CD4-positive, alpha-beta T cell treated with Interleukin-1 beta for 1 hour (primary cell): ENCODE measurements around the gene ZFP91.

Experiments
- DNase-seq, 2 donors: peaks; one replicate each; pipeline ENCODE4 v3.0.0-alpha.2; 2020 to 2022

ZFP91 gene

DNA sequence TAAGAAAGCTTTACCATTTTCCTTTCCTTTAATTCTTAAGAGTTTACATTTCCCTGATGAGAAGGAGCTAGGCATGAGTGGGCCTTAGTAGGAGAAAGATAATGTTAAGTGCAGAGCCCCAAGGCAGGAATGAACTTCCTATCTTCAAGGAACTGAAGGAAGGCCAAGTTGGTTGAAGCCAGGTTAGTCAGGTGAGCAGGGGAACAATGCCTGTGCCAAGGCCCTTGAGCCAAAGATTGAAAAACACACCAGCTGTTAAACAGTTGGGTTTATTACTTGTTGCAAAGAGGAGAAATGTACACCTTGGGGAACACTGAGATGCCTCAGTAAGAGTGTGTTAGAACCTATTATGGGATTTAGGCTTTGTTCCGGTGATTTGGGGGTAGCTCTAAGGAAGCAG lies 53.6 kb downstream of the ZFP91 start:
- DNase-seq: no peak

DNA sequence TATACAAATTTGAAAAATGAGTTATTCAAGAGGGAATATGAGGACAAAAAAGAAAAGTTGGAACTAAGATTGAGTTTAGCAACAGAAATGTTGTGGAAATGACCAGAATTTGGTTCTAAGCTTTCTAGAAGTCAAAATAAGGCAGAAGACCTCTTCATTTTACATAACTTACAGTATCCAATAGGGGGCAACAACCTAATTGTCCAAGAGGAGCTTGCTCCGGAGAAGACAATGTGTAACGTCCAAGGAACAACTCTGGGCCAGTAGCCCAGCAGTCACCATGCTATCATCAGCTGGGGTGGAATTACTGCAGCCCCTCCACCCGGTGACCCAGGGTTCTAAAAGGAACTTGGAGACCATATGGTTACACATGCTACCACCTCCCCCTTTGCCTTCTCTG lies 57.7 kb downstream of the ZFP91 start:
- DNase-seq: no peak

DNA sequence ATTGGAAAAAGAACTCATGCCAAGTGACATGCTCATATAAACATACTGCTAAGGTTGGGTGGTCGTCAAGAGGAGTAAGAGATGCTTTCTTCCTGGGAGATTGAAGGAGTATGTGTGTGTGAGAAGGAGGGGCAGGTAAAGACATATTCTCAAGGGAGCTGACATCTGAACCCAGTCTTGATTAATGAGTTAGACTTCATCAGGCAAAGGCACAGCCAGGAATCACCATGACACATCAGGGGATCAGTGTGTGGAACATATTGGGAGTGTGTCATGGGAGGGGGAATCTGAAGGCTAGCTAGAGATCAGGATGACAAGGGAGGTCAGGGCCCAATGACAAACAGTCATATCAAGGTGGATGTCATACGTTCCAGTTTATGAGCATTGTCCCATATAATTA lies 58.5 kb downstream of the ZFP91 start:
- no peak for DNase-seq

DNA sequence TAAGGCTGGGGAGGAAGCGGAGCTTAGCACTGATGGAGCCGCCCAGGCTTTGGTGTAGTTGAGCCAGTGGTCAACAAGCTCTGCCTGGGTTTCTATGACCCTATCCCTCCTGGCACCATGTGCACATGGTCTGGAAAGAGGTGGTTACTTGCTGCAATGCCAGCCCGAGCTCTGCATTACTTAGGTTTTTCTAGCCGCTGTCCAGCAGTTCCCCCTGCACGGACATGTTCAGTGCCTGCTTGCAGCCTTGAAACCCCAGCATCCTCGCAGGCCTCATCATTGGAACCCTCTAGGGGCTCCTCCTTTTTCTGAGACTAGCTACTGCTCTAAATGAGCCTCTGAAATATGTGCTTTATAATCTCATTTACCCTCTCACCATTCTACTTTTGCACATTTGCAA lies 60.2 kb downstream of the ZFP91 start:
- no peak for DNase-seq

DNA sequence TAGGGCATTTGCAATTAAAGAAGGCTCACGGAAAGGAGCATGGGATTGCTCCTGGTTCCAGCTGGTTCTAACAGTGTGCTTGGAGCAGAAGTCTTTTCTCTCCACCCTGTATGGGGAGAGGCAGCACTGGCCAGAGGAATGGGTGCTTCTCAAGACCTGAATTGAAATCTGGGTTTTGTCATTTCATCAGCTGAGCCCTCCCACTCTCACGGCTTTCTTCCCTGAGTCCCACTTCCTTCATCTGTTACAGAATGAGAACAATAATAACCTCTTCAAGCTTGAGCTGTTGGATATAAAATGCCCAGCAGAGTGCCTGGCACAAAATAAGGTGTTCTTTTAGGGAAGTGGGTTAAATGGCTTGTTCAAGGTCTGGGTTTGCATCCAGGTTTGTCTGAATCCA lies 60.8 kb downstream of the ZFP91 start:
- DNase-seq: no peak

DNA sequence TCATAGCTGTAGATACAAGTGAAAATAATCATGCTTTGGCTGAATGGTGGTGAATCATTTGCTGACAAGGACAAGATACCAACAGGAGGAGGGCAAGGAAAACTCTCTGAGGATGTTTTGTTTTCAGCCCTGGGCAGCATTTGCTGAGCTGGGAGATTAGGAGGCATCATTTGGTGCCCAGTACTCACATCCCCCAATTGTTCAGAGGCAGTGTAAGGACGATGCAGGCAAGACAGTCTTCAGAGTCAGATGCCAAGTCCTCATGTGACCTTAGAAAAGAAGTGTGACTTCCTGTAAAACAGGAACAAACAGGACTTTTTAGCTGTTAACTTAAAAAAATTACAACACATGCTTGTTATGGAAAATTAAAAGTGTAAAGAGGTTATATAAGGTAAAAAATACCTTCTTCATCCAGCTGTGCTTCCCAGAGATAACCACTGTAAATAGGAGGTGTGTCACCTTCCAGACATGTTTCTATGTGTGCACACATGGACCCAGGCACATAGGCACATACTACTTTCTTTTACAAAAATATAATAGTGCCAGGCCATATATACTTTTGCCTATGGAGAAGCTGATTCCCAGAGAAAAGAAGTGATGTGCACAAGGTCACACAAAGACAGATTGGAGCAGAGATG lies 61.6 kb downstream of the ZFP91 start:
- DNase-seq: peak in 1 of 2 donors; percentile 15

DNA sequence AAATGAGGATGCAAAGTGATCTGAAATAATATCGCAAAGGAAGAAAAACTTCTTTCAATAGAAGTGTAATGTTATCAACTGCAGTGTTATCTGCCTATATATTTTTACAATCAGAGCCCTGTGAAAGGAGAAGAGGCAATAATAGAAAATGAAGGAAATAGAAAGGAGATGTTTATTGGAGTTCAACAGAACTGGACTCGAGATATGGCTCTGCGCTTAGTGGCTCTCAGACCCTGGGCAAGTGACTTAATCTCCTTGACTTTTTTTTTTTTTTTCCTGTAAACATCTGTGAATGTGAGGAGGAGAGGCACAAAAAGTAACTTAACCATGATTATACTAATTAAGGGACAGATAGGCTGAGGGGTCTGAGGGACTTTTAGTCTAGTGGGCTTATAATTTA lies 62.5 kb downstream of the ZFP91 start:
- no peak for DNase-seq

DNA sequence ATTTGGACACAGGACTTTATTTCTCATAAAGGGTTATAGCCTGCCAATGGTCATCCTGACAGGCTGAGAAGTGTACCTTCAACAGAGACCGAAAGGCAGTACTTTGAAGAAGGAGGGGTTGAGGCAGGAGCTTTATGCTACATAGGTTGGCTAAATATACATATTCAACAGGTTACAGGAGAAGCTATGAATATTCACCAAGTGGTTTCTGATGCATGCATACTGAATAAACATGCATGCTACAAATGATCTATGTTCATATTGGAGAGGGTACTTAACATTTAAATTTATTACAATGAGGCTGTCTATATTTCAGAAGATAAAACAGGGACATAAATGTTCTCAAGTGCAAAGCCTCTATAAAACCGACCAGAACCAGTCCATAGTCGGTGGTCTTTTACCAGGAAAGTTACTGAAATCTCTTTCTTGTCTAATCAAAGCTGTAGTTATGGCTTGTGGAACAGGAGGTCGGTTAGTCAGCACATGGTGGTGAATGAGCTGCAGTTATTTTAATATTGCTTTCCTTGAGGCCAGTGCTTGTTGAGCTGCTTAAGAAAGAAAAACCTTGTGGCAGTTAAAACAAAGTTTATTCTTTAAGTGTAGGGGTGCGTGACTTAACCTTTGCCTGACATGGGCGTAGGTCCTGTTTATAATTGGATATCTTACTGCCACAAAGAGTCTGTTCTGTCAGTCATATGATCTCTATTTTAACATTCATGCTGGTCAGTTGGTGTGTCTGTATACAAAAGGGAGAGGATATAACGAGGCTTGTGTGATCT lies 63.1 kb downstream of the ZFP91 start:
- no peak for DNase-seq

DNA sequence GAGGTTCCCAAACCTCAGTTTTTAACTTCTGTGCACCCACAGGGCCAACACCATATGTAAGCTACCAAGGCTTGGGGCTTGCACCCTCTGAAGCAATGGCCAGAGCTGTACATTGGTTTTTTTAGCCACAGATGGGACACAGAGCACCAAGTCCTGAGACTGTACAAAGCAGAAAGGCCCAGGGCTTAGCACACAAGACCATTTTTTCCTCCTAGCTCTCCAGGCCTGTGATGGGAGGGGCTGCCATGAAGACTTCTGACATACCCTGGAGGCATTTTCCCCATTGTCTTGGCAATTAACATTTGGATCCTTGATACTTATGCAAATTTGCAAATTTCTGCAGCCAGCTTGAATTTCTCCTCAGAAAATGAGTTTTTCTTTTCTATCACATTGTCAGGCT lies 67.0 kb downstream of the ZFP91 start:
- no peak for DNase-seq

DNA sequence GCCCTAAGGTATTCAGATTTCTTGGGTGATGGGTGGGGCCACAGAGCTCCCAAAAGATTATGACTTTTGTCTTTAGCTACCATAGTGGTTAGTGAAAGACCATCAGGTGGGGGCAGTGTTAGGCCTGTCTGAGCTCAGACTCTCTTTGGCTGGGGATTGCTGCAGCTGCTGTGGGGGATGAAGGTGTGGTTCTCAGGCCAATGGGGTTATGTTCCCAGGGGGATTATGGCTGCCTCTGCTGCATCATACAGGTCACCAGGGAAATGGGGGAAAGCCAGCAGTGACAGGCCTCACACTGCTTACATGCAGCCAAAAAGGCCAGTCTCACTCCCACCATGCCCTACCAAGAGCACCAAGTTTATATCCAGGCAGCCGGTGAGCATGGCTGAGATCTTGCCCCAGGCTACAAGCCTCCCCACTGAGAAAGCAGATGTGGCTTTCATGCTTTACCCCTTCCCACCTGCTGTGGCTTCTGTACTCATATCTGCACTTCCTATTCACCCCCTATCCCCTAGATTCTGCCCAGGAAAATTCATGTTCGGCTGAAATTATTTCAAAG lies 68.4 kb downstream of the ZFP91 start:
- DNase-seq: peak in 1 of 2 donors; percentile 7

DNA sequence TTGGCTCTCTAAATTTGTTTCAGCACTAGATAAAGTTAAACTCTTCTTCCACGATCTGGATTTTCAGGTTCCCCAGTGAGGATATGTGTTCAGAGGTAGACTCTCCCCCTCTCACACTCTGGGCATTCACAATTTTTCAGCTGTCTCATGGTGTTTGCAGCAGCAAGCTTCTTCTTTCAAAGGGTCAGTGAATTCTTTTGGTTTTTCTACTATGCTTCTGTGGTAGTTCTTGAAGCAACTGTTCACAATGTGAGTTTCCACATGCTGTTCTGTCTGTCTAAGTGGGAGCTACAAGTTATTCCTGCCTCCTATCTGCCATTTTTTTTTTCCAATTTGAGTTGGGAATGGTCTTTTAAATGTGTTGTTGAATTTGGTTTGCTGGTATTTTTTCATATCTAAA lies 69.0 kb downstream of the ZFP91 start:
- no peak for DNase-seq

DNA sequence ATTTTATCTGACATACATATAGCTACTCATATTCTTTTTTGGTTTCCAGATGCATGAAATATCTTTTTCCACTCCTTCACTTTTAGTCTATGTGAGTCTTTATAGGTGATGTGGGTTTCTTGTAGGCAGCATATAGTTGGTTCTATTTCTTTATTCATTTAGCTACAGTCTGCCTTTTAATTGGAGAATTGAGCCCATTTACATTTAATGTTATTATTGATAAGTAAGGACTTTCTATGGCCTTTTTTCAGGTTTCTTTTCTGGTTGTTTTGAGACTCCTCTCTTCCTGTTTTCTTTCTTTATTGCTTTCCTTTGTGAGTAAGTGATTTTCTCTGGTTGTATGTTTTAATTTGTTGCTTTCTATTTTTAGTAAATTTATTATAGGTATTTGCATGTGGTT lies 70.8 kb downstream of the ZFP91 start:
- DNase-seq: no peak

DNA sequence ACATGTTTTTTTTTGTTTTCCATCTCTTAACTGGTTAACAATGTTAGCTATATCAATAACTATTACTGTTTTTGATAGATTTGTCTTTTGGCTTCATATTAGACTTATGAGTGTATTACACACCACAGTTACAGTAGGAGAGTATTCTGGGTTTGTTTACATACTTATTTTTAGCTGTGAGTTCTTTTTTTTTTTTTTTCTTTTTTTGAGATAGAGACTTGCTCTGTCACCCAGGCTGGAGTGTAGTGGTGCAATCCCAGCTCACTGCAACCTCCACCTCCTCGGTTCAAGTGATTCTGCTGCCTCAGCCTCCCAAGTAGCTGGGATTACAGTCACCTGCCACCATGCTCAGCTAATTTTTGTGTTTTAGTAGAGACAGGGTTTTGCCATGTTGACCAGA lies 71.6 kb downstream of the ZFP91 start:
- DNase-seq: no peak

DNA sequence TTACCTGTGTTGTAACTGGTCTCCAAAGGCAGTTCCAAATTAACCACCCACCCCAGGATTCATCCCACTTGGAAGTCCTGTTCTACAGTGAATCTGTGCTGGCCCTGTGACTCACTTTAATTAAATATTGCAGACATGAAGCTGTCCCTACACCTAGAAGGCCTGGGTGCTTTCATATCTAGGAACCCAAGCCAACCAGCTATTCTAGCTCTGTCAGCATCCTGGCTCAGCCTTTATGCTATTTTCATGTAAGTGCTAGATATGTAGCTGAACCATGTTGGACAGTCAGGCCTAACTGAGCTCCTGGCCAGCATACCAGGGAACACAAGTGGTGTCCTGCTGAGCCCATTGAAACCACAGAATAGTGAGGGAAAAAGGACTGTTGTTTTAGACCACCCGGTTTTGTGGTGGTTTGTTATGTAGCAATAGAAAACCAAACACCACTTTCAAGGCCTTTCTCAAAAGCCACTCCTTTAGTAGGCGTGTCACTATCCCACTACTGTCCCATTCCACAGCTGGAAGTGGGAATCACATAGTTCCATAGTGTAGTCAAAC lies 73.9 kb downstream of the ZFP91 start:
- DNase-seq: no peak

DNA sequence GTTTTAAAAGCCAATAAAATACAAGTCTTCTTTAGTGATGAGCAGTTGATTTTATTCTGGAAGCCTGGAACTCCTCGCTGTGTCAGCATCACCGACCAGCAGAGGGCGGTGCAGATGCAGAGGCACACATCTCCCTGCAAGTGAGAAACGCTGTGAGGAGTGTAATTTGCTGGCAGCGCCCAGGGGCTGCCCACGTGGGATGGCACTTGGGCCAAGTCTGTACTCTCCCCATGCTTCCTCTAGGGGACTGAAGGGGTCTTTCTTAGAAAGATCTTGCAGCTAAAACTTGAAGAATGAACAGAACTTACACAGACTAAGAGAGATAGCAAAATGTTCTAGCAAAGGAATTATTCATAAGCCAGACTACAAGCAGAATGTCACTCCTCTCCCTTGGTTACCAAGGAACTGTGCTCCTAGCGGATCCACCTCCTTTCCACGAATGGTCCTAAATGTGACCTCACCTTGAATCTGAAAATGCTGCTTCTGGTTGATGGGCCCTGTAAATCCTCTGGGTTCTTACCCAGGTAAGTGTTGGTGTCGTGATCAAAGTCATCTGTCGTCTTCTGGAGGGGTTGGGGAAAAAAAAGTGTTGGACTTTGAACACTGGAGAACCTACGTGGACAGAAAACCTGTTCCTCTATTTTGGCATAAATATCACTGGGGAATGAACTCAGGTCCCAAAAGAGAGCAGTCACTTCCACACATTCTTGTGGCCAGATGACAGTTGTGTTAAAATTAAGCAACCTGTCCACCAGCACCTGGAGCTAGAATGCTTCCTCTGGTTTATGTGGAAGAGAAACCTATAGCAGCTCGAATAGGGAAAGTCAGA lies 75.4 kb downstream of the ZFP91 start:
- peak; percentile 69 to 73 for DNase-seq

DNA sequence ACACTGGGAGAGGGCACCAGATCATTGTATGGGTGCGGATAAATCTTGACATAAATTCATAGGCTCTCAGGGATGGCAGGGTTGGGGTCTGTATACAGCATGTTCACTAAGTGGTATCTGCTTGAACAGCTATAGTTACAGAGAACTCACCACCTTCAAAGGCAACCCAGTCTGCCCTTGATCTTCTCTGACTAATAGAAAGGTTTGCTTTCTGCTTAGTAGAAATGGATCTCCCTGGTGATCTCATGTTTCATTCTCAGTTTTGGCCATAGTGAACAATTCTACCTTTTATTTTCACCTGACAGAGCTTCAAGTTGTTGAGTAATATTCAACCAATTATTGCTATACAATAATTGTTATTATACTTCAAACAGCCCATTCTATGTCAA lies 76.0 kb downstream of the ZFP91 start:
- no peak for DNase-seq

DNA sequence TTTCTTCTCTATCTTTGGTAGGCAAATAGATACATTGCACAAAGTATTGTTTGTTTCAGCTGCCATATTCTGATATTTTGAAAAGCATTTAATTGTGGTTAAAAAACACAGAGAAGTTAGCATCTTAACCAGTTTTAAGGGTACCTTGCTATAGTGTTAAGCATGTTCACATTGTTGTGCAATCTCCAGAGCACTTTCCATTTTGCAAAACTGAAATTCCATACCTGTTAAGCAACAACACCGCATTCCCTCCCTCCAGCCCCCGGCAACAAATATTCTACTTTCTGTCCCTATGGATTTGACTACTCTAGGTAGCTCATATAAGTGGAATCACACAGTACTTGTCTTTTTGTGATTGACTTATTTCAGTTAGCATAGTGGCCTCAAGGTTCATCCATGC lies 77.5 kb downstream of the ZFP91 start:
- no peak for DNase-seq

DNA sequence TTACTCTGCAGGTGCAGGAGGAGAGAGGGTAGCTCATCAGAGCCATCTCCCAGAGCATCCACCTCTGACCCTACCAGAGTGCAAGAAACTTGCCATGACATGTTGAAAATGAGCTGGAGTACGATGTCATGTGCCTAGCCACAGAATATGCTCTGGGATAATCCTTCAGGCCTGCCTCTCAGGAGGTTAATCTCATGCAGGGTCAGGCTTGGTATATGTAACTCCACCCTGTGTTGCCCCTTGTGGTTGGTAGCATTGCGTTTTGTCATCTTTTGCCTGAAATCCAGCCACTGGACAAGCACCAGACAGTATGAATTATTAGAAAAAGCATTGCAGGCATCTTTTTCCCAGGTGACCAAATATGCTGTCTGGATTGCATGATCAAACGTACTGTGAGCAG lies 79.8 kb downstream of the ZFP91 start:
- no peak for DNase-seq

DNA sequence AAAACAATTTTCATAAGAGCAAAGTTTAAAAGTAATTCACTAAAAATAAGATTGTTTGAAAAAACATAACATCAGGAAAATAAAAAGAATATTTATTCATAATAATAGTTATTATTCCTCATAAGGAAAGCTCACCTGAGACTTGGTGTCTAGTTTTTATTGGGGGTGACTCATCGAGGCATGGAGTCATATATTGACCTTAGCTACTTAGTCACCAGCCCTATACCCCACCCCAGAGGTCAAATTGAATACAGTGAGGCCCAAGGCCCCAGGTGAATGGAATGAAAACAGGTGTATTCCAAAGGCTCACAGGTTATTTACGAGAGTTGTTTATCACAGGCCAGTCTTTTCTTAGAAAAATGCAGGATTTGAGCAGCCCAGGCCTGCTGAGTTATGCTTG lies 80.5 kb downstream of the ZFP91 start:
- DNase-seq: no peak

DNA sequence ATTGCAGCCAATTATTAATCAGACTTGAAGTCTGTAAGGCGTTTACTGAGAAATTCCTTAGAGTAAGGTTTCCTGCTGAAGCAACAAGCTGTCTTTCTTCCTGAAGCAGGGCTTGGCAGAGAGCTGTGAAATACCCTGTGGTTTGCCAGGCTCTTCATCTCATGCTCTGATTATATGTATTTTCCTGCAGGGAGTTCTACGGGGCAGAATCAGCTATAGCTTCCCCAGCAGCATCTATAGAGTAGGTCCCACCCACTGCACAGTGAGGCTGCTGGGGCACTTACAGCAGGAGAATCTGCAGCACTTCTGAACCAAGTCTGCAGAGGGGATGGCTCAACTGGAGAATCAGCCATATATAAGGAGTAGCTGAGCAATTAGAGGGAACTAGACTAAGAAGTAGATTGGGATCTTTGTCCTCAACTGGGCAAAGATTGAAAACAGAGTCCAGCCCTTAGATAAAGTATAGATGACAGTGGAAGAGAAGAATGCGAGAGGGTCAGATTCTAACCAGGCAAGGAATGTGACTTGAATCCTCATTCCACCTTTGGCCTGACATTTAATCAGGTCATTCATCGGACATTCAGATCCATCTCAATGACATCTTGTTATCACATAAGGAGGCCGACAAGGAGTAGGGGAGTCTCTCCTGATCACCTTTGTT lies 81.2 kb downstream of the ZFP91 start:
- no peak for DNase-seq
